B cell (primary cell): ENCODE results near the gene DLG2. TPM values are rescaled to one million over a fixed set of nuclear protein-coding genes. Genes with fewer than 3 reads are reported as not detected.

Experiments
- ATAC-seq: fragments of 200-7000 bp; cut with Tn5 transposase; one replicate; pipeline ENCODE4 v1.10.0; 2021; ENCODE audit warnings: low read depth, mild to moderate bottlenecking, moderate number of reproducible peaks, moderate library complexity
- CTCF ChIA-PET: fragments of 350-600 bp; sonication (Branson Sonifier 250); formaldehyde crosslinking; loops from one replicate; lab custom pipeline; 2021; ENCODE audit warnings: antibody characterized with exemption, inconsistent platforms; lab: Charles Lee
- POLR2A ChIA-PET: fragments of 350-600 bp; sonication (Branson Sonifier 250); formaldehyde crosslinking; loops from one replicate; lab custom pipeline; 2021; ENCODE audit warnings: antibody characterized with exemption; lab: Charles Lee
- DNase-seq: peaks from one replicate; pipeline ENCODE4 v3.0.0; 2013
- H2AFZ ChIP-seq: 2 replicates; pipeline ENCODE4 v1.6.1; 2012; ENCODE audit warnings: mild to moderate bottlenecking, low read depth, low read length; ENCODE audit not compliant: insufficient read depth, poor library complexity, severe bottlenecking
- H3K27ac ChIP-seq, 2 donors: 1 replicate in 1 of 2; 2 replicates in 1 of 2; pipeline ENCODE4 v1.5.1; 2012 to 2013; ENCODE audit warnings: low read length in 2 of 2, mild to moderate bottlenecking in 2 of 2, moderate library complexity in 1 of 2
- H3K27me3 ChIP-seq, 4 experiments: fragments of 200-600 bp in 1 of 4; sonication (generic) in 1 of 4; replicated peaks in 1 of 4; 1 replicate in 2 of 4; 2 replicates in 2 of 4; pipeline versions ENCODE4 v1.6.1 to v1.7.0; 2013 to 2016; ENCODE audit warnings: low read length in 3 of 4, mild to moderate bottlenecking in 2 of 4, mixed read lengths in 1 of 4, moderate library complexity in 1 of 4; ENCODE audit not compliant: insufficient read depth in 4 of 4, control insufficient read depth in 3 of 4; ENCODE audit errors: control extremely low read depth in 1 of 4
- H3K36me3 ChIP-seq, 2 experiments: replicated peaks in 1 of 2; 1 replicate in 1 of 2; 2 replicates in 1 of 2; pipeline versions ENCODE4 v1.6.1 to v1.7.1; 2013; ENCODE audit warnings: low read length in 1 of 2; ENCODE audit not compliant: insufficient read depth in 2 of 2, control insufficient read depth in 1 of 2; ENCODE audit errors: control extremely low read depth in 1 of 2, extremely low read depth in 1 of 2
- H3K4me1 ChIP-seq, 2 donors: fragments of 200-600 bp in 1 of 2; sonication (generic) in 1 of 2; 1 replicate in 1 of 2; 2 replicates in 1 of 2; pipeline versions ENCODE4 v1.5.1 to v1.6.1; 2013 to 2017; ENCODE audit warnings: low read length in 2 of 2; ENCODE audit not compliant: control insufficient read depth in 2 of 2, insufficient read depth in 2 of 2
- H3K4me2 ChIP-seq: replicated peaks from 2 replicates; pipeline ENCODE3; 2012; ENCODE audit warnings: mild to moderate bottlenecking, low read depth, low read length; ENCODE audit not compliant: poor library complexity, severe bottlenecking
- H3K4me3 ChIP-seq, 5 experiments: fragments of 200-600 bp in 1 of 5; sonication (generic) in 1 of 5; 1 replicate in 3 of 5; 2 replicates in 2 of 5; pipeline versions ENCODE4 v1.5.1 to v1.7.0; 2011 to 2016; ENCODE audit warnings: low read length in 4 of 5, mild to moderate bottlenecking in 4 of 5, low read depth in 2 of 5, control low read depth in 1 of 5, moderate library complexity in 1 of 5; ENCODE audit not compliant: insufficient read depth in 1 of 5; ENCODE audit errors: control extremely low read depth in 1 of 5, extremely low read depth in 1 of 5
- H3K79me2 ChIP-seq: fragments of 200-600 bp; sonication (generic); one replicate; pipeline ENCODE4 v1.6.0; 2016; ENCODE audit warnings: low read length; ENCODE audit not compliant: control insufficient read depth, insufficient read depth
- H3K9ac ChIP-seq: fragments of 200-600 bp; sonication (generic); 2 replicates; pipeline ENCODE4 v1.6.1; 2017; ENCODE audit warnings: mild to moderate bottlenecking, low read length, moderate library complexity
- H3K9me3 ChIP-seq, 3 donors: one replicate each; pipeline versions ENCODE4 v1.6.1 to v1.7.1; 2013; ENCODE audit warnings: low read length in 2 of 3; ENCODE audit not compliant: control insufficient read depth in 2 of 3, insufficient read depth in 1 of 3; ENCODE audit errors: control extremely low read depth in 1 of 3
- H4K20me1 ChIP-seq: 2 replicates; pipeline ENCODE4 v1.6.0; 2012; ENCODE audit warnings: mild to moderate bottlenecking, low read length; ENCODE audit not compliant: insufficient read depth, control insufficient read depth, poor library complexity, severe bottlenecking
- H3K27ac Mint-ChIP-seq: one replicate; pipeline ENCODE4 v1.8.0; 2021; ENCODE audit warnings: mixed read lengths
- H3K27me3 Mint-ChIP-seq: one replicate; pipeline ENCODE4 v1.8.0; 2021; ENCODE audit warnings: mixed read lengths
- H3K4me1 Mint-ChIP-seq: one replicate; pipeline ENCODE4 v1.8.0; 2021; ENCODE audit warnings: mixed read lengths
- H3K4me3 Mint-ChIP-seq: one replicate; pipeline ENCODE4 v1.8.0; 2021; ENCODE audit warnings: mixed read lengths
- H3K9me3 Mint-ChIP-seq: one replicate; pipeline ENCODE4 v1.8.0; 2022; ENCODE audit warnings: mixed read lengths; ENCODE audit not compliant: insufficient read depth
- CTCF ChIP-seq: fragments of 200-600 bp; IDR thresholded peaks from one replicate; pipeline ENCODE4 v1.8.0; 2022; ENCODE audit warnings: antibody characterized with exemption, mild to moderate bottlenecking
- EZH2 ChIP-seq: IDR thresholded peaks from 2 replicates; pipeline ENCODE4 v1.6.1; 2012; ENCODE audit warnings: borderline replicate concordance, low read depth, mild to moderate bottlenecking, moderate library complexity, low read length; ENCODE audit not compliant: insufficient read depth, poor library complexity, severe bottlenecking
- WGBS: methylation state at CpG from one replicate; pipeline ENCODE4 v1.1.5; 2013; ENCODE audit warnings: missing lambda C conversion rate; ENCODE audit not compliant: insufficient coverage; 5-methylcytosine and 5-hydroxymethylcytosine counted together
- intact Hi-C: fragments of 100-400 bp; cut with micrococcal nuclease; formaldehyde crosslinking; loops from one replicate; pipeline ENCODE4 v1.10.0; 2022
- polyA plus RNA-seq: library from polyadenylated mRNA; depleted of rRNA; stranded (reverse); fragments of >200 nt; gene quantifications from 2 replicates; pipeline ENCODE4 v1.2.3, GENCODE V29; 2012
- total RNA-seq, 2 donors: library from RNA; stranded (reverse); fragments of 120-200 nt in 1 of 2; gene quantifications; 1 replicate in 1 of 2; 2 replicates in 1 of 2; pipeline versions ENCODE4 v1.2.3 to v1.2.4, GENCODE V29; 2013 to 2022

Gene DLG2
- total and polyA plus RNA-seq, 2 donors (not counting 1 experiment from before 2014, with no cell fraction given): 0.54 to 5.4 TPM

DNA sequence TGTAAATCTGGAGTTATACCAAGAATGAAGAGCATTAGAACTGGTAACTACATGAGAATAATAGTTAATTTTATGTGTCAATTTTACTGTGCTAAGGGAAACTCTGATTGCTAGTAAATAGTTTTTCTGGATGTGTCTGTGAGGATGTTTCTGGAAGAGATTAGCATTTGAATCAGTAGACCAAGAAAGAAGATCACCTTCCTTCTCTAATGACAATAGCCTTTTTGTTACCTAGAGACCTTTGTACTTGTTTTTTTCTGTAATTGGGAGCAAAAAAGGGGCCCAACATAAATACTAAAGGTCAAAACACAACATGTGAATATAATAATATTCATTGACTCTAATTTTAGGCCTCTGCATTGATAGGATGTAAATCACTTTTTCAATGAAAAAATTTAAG is 100.6 kb downstream of the DLG2 start:
- Histone ChIP-seq H3K9ac (no peak overlapping the region), H3K4me2 (no peak overlapping the region), H3K4me1 (no peaks in the 10 kb centered on the region), H3K27ac (no peak overlapping the region), H3K27me3 (no peaks in the 10 kb centered on the region), H4K20me1 (no peaks in the 10 kb centered on the region), H2AFZ (no peak overlapping the region), H3K36me3 (no peaks in the 10 kb centered on the region), H3K9me3 (peaks cover 2 to 18% (median 13%) of the 10 kb centered on the region in 3 donors), H3K79me2 (no peaks in the 10 kb centered on the region), H3K4me3 (no peak overlapping the region)
- ATAC-seq: no peak
- DNase-seq: no peak
- POLR2A ChIA-PET: no interaction called here
- H3K27ac Mint-ChIP-seq: no peak overlapping the region
- no peak overlapping the region for H3K4me3 Mint-ChIP-seq
- H3K9me3 Mint-ChIP-seq: peaks cover 13% of the 10 kb centered on the region
- H3K27me3 Mint-ChIP-seq: no peaks in the 10 kb centered on the region
- H3K4me1 Mint-ChIP-seq: no peaks in the 10 kb centered on the region
- intact Hi-C loops: no loop called here
- CTCF ChIA-PET: no interaction called here
- TF ChIP-seq EZH2 (no peak), CTCF (no peak)

- intact Hi-C loops: no loop called here
- H3K36me3 ChIP-seq: no peaks in the 10 kb centered on the region
- H3K27me3 ChIP-seq: no peaks in the 10 kb centered on the region
- DNase-seq (no peak), ATAC-seq (no peak)
- no peaks in the 10 kb centered on the region for H3K79me2 ChIP-seq
- no peak overlapping the region for H3K9ac ChIP-seq
- Mint-ChIP-seq H3K9me3 (peaks cover 20% of the 10 kb centered on the region), H3K27ac (no peak overlapping the region), H3K4me1 (no peaks in the 10 kb centered on the region), H3K4me3 (no peak overlapping the region), H3K27me3 (no peaks in the 10 kb centered on the region)
- TF ChIP-seq CTCF: no peak
- TF ChIP-seq EZH2: no peak
- peaks cover 2 to 25% (median 13%) of the 10 kb centered on the region in 3 donors for H3K9me3 ChIP-seq
- ChIA-PET POLR2A (no interaction called here), CTCF (interaction anchor here (0.6 kb wide), 1 partner anchor 1763 kb away, joined by 6 read pairs; no protein-coding TSS in a partner anchor)
- no peak overlapping the region for H3K27ac ChIP-seq
- no peaks in the 10 kb centered on the region for H4K20me1 ChIP-seq
- 90% methylated on average over 2 of the region's 3 CpGs for WGBS
- no peak overlapping the region for H3K4me2 ChIP-seq
- H3K4me3 ChIP-seq: no peak overlapping the region
- no peak overlapping the region for H2AFZ ChIP-seq
- H3K4me1 ChIP-seq: no peaks in the 10 kb centered on the region
Observed at GRCh38 chr11:85525686-85526085, 101.5 kb downstream of the DLG2 start.
